Small intestine (tissue), 7 donors: ENCODE data around the gene NACA. TPM values are rescaled to one million over a fixed set of nuclear protein-coding genes. Genes with fewer than 3 reads are reported as not detected.
"Not testable (repeated sequence)": the region's sequence is repeated elsewhere in the genome, so short reads cannot be mapped to it uniquely, and the experiment has no call there.

Source experiments
- DNase-seq, 2 donors: peaks; one replicate each; pipeline versions ENCODE4 v3.0.0 to v3.0.0-alpha.2; 2013
- FAIRE-seq: peaks from 2 replicates; lab custom pipeline; 2012; peaks lifted over from hg19 to GRCh38; lab: Jason Lieb, UNC
- H3K27ac ChIP-seq, 3 donors: one replicate each; pipeline ENCODE4 v1.5.1; 2013; ENCODE audit warnings: low read length in 2 of 3, mild to moderate bottlenecking in 2 of 3, control low read depth in 1 of 3, inconsistent platforms in 1 of 3, low read depth in 1 of 3, moderate library complexity in 1 of 3
- H3K27me3 ChIP-seq, 3 donors: one replicate each; pipeline ENCODE4 v1.6.1; 2013; ENCODE audit warnings: low read length in 3 of 3, inconsistent platforms in 1 of 3; ENCODE audit not compliant: control insufficient read depth in 3 of 3, insufficient read depth in 3 of 3
- H3K36me3 ChIP-seq, 3 donors: one replicate each; pipeline ENCODE4 v1.6.1; 2013; ENCODE audit warnings: low read length in 3 of 3, inconsistent platforms in 1 of 3, low read depth in 1 of 3, mild to moderate bottlenecking in 1 of 3, moderate library complexity in 1 of 3; ENCODE audit not compliant: control insufficient read depth in 3 of 3, insufficient read depth in 2 of 3
- H3K4me1 ChIP-seq, 3 donors: one replicate each; pipeline ENCODE4 v1.6.1; 2013; ENCODE audit warnings: low read length in 2 of 3, inconsistent platforms in 1 of 3, low read depth in 1 of 3, mild to moderate bottlenecking in 1 of 3, moderate library complexity in 1 of 3; ENCODE audit not compliant: control insufficient read depth in 3 of 3, insufficient read depth in 2 of 3
- H3K4me3 ChIP-seq, 3 donors: one replicate each; pipeline ENCODE4 v1.5.1; 2013; ENCODE audit warnings: low read length in 3 of 3, control low read depth in 1 of 3, inconsistent platforms in 1 of 3, low read depth in 1 of 3, mild to moderate bottlenecking in 1 of 3, moderate library complexity in 1 of 3
- H3K9me3 ChIP-seq, 2 donors: one replicate each; pipeline ENCODE4 v1.6.1; 2013; ENCODE audit warnings: low read depth in 1 of 2, low read length in 1 of 2; ENCODE audit not compliant: control insufficient read depth in 2 of 2, insufficient read depth in 1 of 2
- WGBS, 3 donors: extraction: QIAGEN DNeasy Blood & Tissue Kit; methylation state at CpG; one replicate each; pipeline ENCODE4 v1.1.7; 2013; 5-methylcytosine and 5-hydroxymethylcytosine counted together
- polyA plus RNA-seq, 4 donors: library from polyadenylated mRNA; stranded (reverse) in 3 of 4; unstranded in 1 of 4; fragments of 200-250 nt in 3 of 4; fragments of 120-200 nt in 1 of 4; gene quantifications; one replicate each; pipeline versions ENCODE4 v1.2.1 to v1.2.3, GENCODE V29; 2013
- donor health status: healthy with polysubstance abuse.
- donor health status: control.
- donor health status: control.
- donor health status: Bipolar disorder and iron deficiency.
- donor health status: healthy.

Gene NACA
- polyA plus RNA-seq, 4 donors: 1,571 to 2,450 (median 1,843) TPM

GRCh38 chr12:56763753-56764657, 38.9 kb upstream of the NACA start:
- H3K4me1 ChIP-seq: no peaks in the 10 kb centered on the region
- 52 to 72% (median 64%) methylated on average over 5 of the region's 5 CpGs for WGBS, 3 donors
- H3K27me3 ChIP-seq: no peaks in the 10 kb centered on the region
- H3K4me3 ChIP-seq: no peak overlapping the region
- no peaks in the 10 kb centered on the region for H3K36me3 ChIP-seq
- no peak for DNase-seq
- H3K9me3 ChIP-seq: peaks cover 0 to under 1% of the 10 kb centered on the region in 2 donors
- FAIRE-seq: no peak
- peak overlapping the region in 1 of 3 donors; percentile 61 for H3K27ac ChIP-seq

DNA sequence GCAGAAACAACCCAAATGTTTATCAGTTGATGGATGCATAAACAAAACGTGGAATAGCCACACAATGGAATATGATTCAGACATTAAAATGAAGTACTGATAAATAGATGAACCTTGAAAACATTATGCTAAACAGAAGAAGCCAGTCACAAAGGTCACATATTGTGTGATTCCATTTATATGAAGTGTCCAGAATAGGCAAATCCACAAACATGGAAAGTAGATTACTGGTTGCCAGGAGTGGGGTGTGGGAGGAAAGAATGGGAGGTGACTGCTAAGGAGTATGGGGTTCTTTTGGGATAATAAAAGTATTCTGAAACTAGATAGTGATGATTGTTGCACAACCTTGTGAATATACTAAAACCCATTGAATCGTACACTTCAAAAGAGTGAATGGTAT, 36.7 kb upstream of the NACA start:
- DNase-seq (peak in 1 of 2 donors; percentile 16), FAIRE-seq (no peak)
- H3K27ac ChIP-seq: no peak overlapping the region
- H3K4me3 ChIP-seq: no peak overlapping the region
- no peaks in the 10 kb centered on the region for H3K4me1 ChIP-seq
- H3K36me3 ChIP-seq: no peaks in the 10 kb centered on the region
- 33 to 42% (median 40%) methylated on average over 2 of the region's 2 CpGs for WGBS, 3 donors
- H3K27me3 ChIP-seq: no peaks in the 10 kb centered on the region
- H3K9me3 ChIP-seq: peaks cover 0 to 11% of the 10 kb centered on the region in 2 donors

- Histone ChIP-seq H3K4me1 (no peaks in the 10 kb centered on the region), H3K9me3 (peaks cover 0 to 11% of the 10 kb centered on the region in 2 donors), H3K4me3 (no peak overlapping the region), H3K27ac (no peak overlapping the region), H3K27me3 (no peaks in the 10 kb centered on the region), H3K36me3 (no peaks in the 10 kb centered on the region)
- no peak for FAIRE-seq
- 80 to 88% (median 81%) methylated on average over 7 of the region's 7 CpGs for WGBS, 3 donors
- DNase-seq: no peak
Observed at GRCh38 chr12:56760460-56760859, 35.4 kb upstream of the NACA start.

GRCh38 chr12:56759263-56759908, 34.3 kb upstream of the NACA start:
- WGBS, 3 donors: 12 to 43% (median 32%) methylated on average over 6 of the region's 6 CpGs
- H3K36me3 ChIP-seq: no peaks in the 10 kb centered on the region
- H3K9me3 ChIP-seq: peaks cover 0 to 11% of the 10 kb centered on the region in 2 donors
- no peaks in the 10 kb centered on the region for H3K27me3 ChIP-seq
- no peak overlapping the region for H3K4me3 ChIP-seq
- DNase-seq (peak; percentile 16 to 37), FAIRE-seq (no peak)
- no peaks in the 10 kb centered on the region for H3K4me1 ChIP-seq
- H3K27ac ChIP-seq: no peak overlapping the region

DNA sequence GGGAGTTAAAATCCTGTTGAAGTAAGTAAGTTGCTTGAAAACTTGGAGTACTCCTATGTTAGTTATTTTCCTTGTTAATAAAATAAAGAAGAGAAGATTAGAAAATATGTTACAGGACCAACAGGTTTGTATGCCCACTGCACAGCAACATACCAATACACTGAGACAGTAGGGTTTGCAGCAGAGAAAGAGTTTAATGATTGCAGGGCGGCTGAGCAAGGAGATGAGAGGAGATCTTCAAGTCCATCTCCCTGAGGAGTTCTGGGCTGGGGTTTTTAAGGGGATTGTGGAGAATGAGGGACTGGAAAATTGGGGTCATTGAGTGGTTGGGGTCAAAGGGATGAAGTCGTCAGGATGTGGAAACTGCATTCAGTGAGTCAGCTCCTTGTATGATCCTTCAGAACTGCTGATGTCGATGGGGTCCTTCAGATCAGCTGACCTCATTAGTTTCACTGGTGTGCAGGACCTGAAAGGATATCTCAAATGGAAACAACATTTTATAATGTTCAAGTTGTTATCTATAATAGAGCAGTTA, 33.7 kb upstream of the NACA start:
- no peaks in the 10 kb centered on the region for H3K36me3 ChIP-seq
- no peaks in the 10 kb centered on the region for H3K4me1 ChIP-seq
- no peak overlapping the region for H3K4me3 ChIP-seq
- FAIRE-seq (no peak), DNase-seq (no peak)
- WGBS, 3 donors: 76 to 80% (median 77%) methylated on average over 3 of the region's 3 CpGs
- H3K27ac ChIP-seq: no peak overlapping the region
- no peaks in the 10 kb centered on the region for H3K27me3 ChIP-seq
- H3K9me3 ChIP-seq: peaks cover 0 to 11% of the 10 kb centered on the region in 2 donors

- not testable (repeated sequence) for FAIRE-seq, DNase-seq, H3K27ac ChIP-seq, H3K36me3 ChIP-seq, H3K4me3 ChIP-seq, H3K4me1 ChIP-seq, H3K27me3 ChIP-seq
- 92 to 100% (median 100%) methylated on average over 1 of the region's 1 CpG for WGBS, 3 donors
- peaks cover 0 to 11% of the 10 kb centered on the region in 2 donors for H3K9me3 ChIP-seq
Observed at GRCh38 chr12:56757971-56758370, 32.9 kb upstream of the NACA start.

- DNase-seq (no peak), FAIRE-seq (no peak)
- 94 to 100% (median 99%) methylated on average over 1 of the region's 1 CpG for WGBS, 3 donors
- H3K36me3 ChIP-seq: no peaks in the 10 kb centered on the region
- no peaks in the 10 kb centered on the region for H3K27me3 ChIP-seq
- H3K9me3 ChIP-seq: peaks cover 0 to 7% of the 10 kb centered on the region in 2 donors
- no peaks in the 10 kb centered on the region for H3K4me1 ChIP-seq
- no peak overlapping the region for H3K27ac ChIP-seq
- no peak overlapping the region for H3K4me3 ChIP-seq
Observed at GRCh38 chr12:56753566-56753965, 28.5 kb upstream of the NACA start.
